Right lobe of liver (tissue), 4 donors: Measurements from ENCODE around the gene ZC3H13.

Source experiments
- CTCF ChIP-seq, 4 donors: fragments of 200-600 bp in 3 of 4; fragments of 450-650 bp in 1 of 4; IDR thresholded peaks; one replicate each; pipeline versions ENCODE4 v1.5.1 to v1.8.0; 2016 to 2022; ENCODE audit warnings: antibody characterized with exemption in 4 of 4, mild to moderate bottlenecking in 2 of 4
- POLR2A ChIP-seq: fragments of 450-650 bp; IDR thresholded peaks from one replicate; pipeline ENCODE4 v1.6.1; 2017; ENCODE audit warnings: antibody characterized with exemption, mild to moderate bottlenecking
- donor health status: DM: no; HTN: no; CAD: no.
- donor health status: DM: no; HTN: no; CAD: no.
- donor health status: DM: no; HTN: yes; CAD: no.

- TF ChIP-seq CTCF (IDR thresholded peaks at IDR 0.05) (peak; percentile 21 to 56 (median 30)), POLR2A (peak; percentile 76)
Observed at GRCh38 chr13:46052319-46053161, at the start of gene ZC3H13.
